Measurements from ENCODE around the gene ALKBH3. TPM values are rescaled to one million over a fixed set of nuclear protein-coding genes. Genes with fewer than 3 reads are reported as not detected.

The ALKBH3 gene
- total RNA-seq, 1 experiment from 2014 or later: 18.8 TPM

- H3K36me3 Mint-ChIP-seq (ENCODE audit: insufficient read depth in 1 of 3, low read depth in 3 of 3): peaks cover 6 to 23% (median 15%) of the 10 kb centered on the region in 3 experiments; a peak in 6 of 7 replicates
These were observed 23.6 kb upstream of the ALKBH3 start for GRCh38 chr11:43856993-43857392.

More at GRCh38 chr11:43856993-43857392, 23.6 kb upstream of the ALKBH3 start:
- Histone ChIP-seq H3K23me2 (ENCODE audit: insufficient read length, low read depth, low read length, poor library complexity, severe bottlenecking) (no peaks in the 10 kb centered on the region), H4K91ac (ENCODE audit: insufficient read length, low read depth, low read length) (no peak overlapping the region), H2AK5ac (ENCODE audit: insufficient read length, low read length) (no peak overlapping the region), H3K79me2 (ENCODE audit: insufficient read depth, low read length) (no peaks in the 10 kb centered on the region), H2BK5ac (ENCODE audit: insufficient read length, low read length) (no peak overlapping the region), H4K8ac (replicated peaks; ENCODE audit: insufficient read length, low read depth, low read length) (no peak overlapping the region), H2BK12ac (ENCODE audit: insufficient read length, low read depth, low read length) (no peak overlapping the region), H3T11ph (ENCODE audit: low read length) (no peak overlapping the region), H2BK15ac (ENCODE audit: low read depth, low read length) (no peak overlapping the region), H3K4ac (ENCODE audit: low read depth, low read length) (no peak overlapping the region), H4K5ac (ENCODE audit: insufficient read length, low read depth, low read length) (no peak overlapping the region), H3K9me3 (ENCODE audit: control insufficient read depth, low read depth, low read length) (no peaks in the 10 kb centered on the region), H3K4me2 (ENCODE audit: insufficient read depth, insufficient read length, low read length) (no peak overlapping the region), H3K23ac (ENCODE audit: insufficient read length, low read depth, low read length) (no peak overlapping the region), H3K4me1 (ENCODE audit: insufficient read depth, low read length) (no peaks in the 10 kb centered on the region), H2AFZ (ENCODE audit: low read length) (no peak overlapping the region), H3K18ac (ENCODE audit: insufficient read length, low read depth, low read length) (no peak overlapping the region), H3K9ac (ENCODE audit: extremely low read depth, insufficient read length, low read length) (no peak overlapping the region), H4K20me1 (ENCODE audit: control insufficient read depth, insufficient read depth, insufficient read length) (no peaks in the 10 kb centered on the region), H3K56ac (ENCODE audit: insufficient read length, low read depth, low read length) (no peak overlapping the region), H3K79me1 (ENCODE audit: insufficient read depth, low read depth, low read length, poor library complexity, severe bottlenecking) (no peaks in the 10 kb centered on the region), H2BK120ac (ENCODE audit: low read depth, low read length, poor library complexity, severe bottlenecking) (no peak overlapping the region), H3K14ac (ENCODE audit: insufficient read depth, low read length) (no peak overlapping the region), H2BK20ac (ENCODE audit: low read depth, low read length, poor library complexity, severe bottlenecking) (no peak overlapping the region), H3K27me3 (ENCODE audit: insufficient read depth, low read length) (no peaks in the 10 kb centered on the region), H3K27ac (ENCODE audit: insufficient read length, low read depth, low read length) (no peak overlapping the region)
- no peak for DNase-seq
- TF ChIP-seq CTCF (conservative IDR thresholded peaks at IDR 0.05): no peak
- Mint-ChIP-seq H3K9me3 (peaks cover 2 to 5% of the 10 kb centered on the region in 2 experiments; a peak in 2 of 5 replicates), H3K4me1 (no peaks in the 10 kb centered on the region), H3K4me3 (no peak overlapping the region), H3K27ac (no peak overlapping the region), H3K27me3 (ENCODE audit: low read depth) (no peaks in the 10 kb centered on the region)
- WGBS (ENCODE audit: extremely low coverage, insufficient read length, low lambda C conversion rate): no CpG with 5 or more reads among the region's 3 CpGs

All from H9 (cell line).